Fibroblast of lung (primary cell): ENCODE data around the gene POLR2A. TPM values are rescaled to one million over a fixed set of nuclear protein-coding genes. Genes with fewer than 3 reads are reported as not detected.

Experiments
- DNase-seq, 2 donors: peaks; one replicate each; pipeline versions ENCODE4 v3.0.0 to v3.0.0-alpha.2; 2010; ENCODE audit warnings: low read depth in 2 of 2
- H2AFZ ChIP-seq: 2 replicates; pipeline ENCODE4 v1.5.1; 2012; ENCODE audit warnings: low read length, control low read depth, inconsistent platforms
- H3K27ac ChIP-seq: 2 replicates; pipeline ENCODE4 v1.5.1; 2011; ENCODE audit warnings: low read length, control low read depth; ENCODE audit not compliant: insufficient read depth
- H3K27me3 ChIP-seq: 2 replicates; pipeline ENCODE4 v1.5.1; 2011; ENCODE audit warnings: mild to moderate bottlenecking, low read length; ENCODE audit not compliant: control insufficient read depth, insufficient read depth
- H3K36me3 ChIP-seq: 2 replicates; pipeline ENCODE4 v1.5.1; 2011; ENCODE audit warnings: low read length; ENCODE audit not compliant: control insufficient read depth, insufficient read depth
- H3K4me1 ChIP-seq: 2 replicates; pipeline ENCODE4 v1.5.1; 2011; ENCODE audit warnings: low read length; ENCODE audit not compliant: control insufficient read depth, insufficient read depth; ENCODE audit errors: extremely low read depth
- H3K4me2 ChIP-seq: 2 replicates; pipeline ENCODE4 v1.5.1; 2011; ENCODE audit warnings: low read length, control low read depth; ENCODE audit not compliant: insufficient read depth; ENCODE audit errors: extremely low read depth
- H3K4me3 ChIP-seq, 4 experiments: fragments of 200-600 bp in 1 of 4; sonication (generic) in 1 of 4; replicated peaks in 1 of 4; 2 replicates each; pipeline ENCODE4 v1.5.1; 2011 to 2016; ENCODE audit warnings: low read length in 4 of 4, low read depth in 3 of 4, mild to moderate bottlenecking in 3 of 4, control low read depth in 2 of 4, inconsistent platforms in 1 of 4, mixed read lengths in 1 of 4; ENCODE audit not compliant: insufficient read depth in 1 of 4; ENCODE audit errors: control extremely low read depth in 1 of 4
- H3K79me2 ChIP-seq: 2 replicates; pipeline ENCODE4 v1.5.1; 2012; ENCODE audit warnings: mild to moderate bottlenecking, low read length, inconsistent platforms; ENCODE audit not compliant: control insufficient read depth, insufficient read depth
- H3K9ac ChIP-seq: 2 replicates; pipeline ENCODE4 v1.5.1; 2011; ENCODE audit warnings: mild to moderate bottlenecking, low read length, control low read depth; ENCODE audit not compliant: insufficient read depth
- H3K9me3 ChIP-seq: 2 replicates; pipeline ENCODE4 v1.5.1; 2012; ENCODE audit warnings: low read depth, low read length; ENCODE audit not compliant: control insufficient read depth, insufficient read depth
- H4K20me1 ChIP-seq: 2 replicates; pipeline ENCODE4 v1.5.1; 2011; ENCODE audit warnings: low read length; ENCODE audit not compliant: control insufficient read depth, insufficient read depth; ENCODE audit errors: extremely low read depth
- CTCF ChIP-seq, 2 donors: IDR thresholded peaks in 1 of 2; conservative IDR thresholded peaks in 1 of 2; 1 replicate in 1 of 2; 2 replicates in 1 of 2; pipeline ENCODE4 v1.5.1; 2011 to 2012; ENCODE audit warnings: low read length in 2 of 2, control low read depth in 1 of 2, inconsistent platforms in 1 of 2, low read depth in 1 of 2, mild to moderate bottlenecking in 1 of 2
- EZH2 ChIP-seq: IDR thresholded peaks from 2 replicates; pipeline ENCODE4 v1.5.1; 2012; ENCODE audit warnings: low read length, control low read depth, mild to moderate bottlenecking; ENCODE audit errors: missing control alignments
- polyA plus RNA-seq, 2 donors: library from polyadenylated mRNA; depleted of rRNA in 1 of 2; stranded (reverse) in 1 of 2; unstranded in 1 of 2; fragments of >200 nt; gene quantifications; 2 replicates each; pipeline ENCODE4 v1.2.1, GENCODE V29; 2011 to 2012; ENCODE audit warnings: missing spikeins in 1 of 2
- total RNA-seq: library from RNA; depleted of rRNA; stranded (reverse); fragments of >200 nt; gene quantifications from 2 replicates; pipeline ENCODE4 v1.2.1, GENCODE V29; 2014

Gene POLR2A
- total and polyA plus RNA-seq, 2 donors (not counting 1 experiment from before 2014, with no cell fraction given): 7.1 to 75.8 TPM

DNA sequence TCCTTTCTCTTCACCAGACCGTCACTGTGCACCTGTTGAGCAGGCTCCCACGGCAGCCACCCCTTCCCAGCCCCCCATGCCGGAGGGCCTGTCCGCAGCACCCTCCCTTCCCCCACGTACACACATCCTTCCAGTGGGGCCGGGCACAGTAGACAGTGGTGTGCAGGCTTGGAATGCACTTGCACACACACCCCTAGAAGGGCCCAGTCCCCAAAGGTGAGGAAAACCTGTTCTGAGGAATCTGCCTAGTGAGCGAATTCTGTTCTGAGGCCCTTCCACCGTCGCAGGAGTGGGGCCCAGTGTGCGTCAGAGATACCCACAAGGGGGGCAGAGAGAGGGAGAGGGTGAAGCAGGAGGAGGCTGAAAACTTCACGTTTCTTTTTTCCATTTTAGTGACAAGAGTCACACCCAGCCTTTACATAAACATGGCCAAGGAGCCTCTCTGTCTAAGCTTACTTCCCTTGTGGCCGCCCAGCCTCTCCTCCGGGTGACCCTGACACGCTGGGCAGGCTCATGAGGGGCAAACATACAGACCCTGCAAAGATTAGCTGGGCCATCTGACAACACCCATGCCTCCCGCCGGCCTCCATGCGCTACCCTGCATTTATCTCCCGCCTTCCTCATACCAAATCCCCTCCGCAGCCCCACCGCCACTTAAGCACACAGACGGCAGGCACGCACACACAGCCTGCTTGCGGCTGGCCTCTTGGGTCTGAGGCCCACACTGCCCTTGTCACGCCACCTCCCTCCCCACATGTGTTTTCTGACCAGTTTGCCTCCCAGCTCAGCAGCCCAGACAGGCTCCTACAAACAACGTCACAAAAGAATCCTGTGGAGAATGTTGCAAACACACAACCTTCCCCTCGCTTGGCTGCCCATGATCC lies 6.5 kb upstream of the POLR2A start:
- Histone ChIP-seq H3K9me3 (no peaks in the 10 kb centered on the region), H3K27ac (peak overlapping the region; percentile 91), H4K20me1 (peaks cover 2% of the 10 kb centered on the region), H3K27me3 (no peaks in the 10 kb centered on the region), H2AFZ (no peak overlapping the region), H3K4me2 (peak overlapping the region; percentile 90), H3K4me1 (peaks cover 24% of the 10 kb centered on the region), H3K79me2 (peaks cover 69% of the 10 kb centered on the region), H3K9ac (peak overlapping the region; percentile 96), H3K4me3 (peak overlapping the region; percentile 63 to 91 (median 82)), H3K36me3 (peaks cover 2% of the 10 kb centered on the region)
- TF ChIP-seq EZH2: no peak
- TF ChIP-seq CTCF (conservative IDR thresholded peaks at IDR 0.05 in 1 of 2, IDR thresholded peaks at IDR 0.05 in 1 of 2; ENCODE audit: low read depth in 1 of 2, low read length in 2 of 2): no peak
- DNase-seq: peak; percentile 85 to 87

DNA sequence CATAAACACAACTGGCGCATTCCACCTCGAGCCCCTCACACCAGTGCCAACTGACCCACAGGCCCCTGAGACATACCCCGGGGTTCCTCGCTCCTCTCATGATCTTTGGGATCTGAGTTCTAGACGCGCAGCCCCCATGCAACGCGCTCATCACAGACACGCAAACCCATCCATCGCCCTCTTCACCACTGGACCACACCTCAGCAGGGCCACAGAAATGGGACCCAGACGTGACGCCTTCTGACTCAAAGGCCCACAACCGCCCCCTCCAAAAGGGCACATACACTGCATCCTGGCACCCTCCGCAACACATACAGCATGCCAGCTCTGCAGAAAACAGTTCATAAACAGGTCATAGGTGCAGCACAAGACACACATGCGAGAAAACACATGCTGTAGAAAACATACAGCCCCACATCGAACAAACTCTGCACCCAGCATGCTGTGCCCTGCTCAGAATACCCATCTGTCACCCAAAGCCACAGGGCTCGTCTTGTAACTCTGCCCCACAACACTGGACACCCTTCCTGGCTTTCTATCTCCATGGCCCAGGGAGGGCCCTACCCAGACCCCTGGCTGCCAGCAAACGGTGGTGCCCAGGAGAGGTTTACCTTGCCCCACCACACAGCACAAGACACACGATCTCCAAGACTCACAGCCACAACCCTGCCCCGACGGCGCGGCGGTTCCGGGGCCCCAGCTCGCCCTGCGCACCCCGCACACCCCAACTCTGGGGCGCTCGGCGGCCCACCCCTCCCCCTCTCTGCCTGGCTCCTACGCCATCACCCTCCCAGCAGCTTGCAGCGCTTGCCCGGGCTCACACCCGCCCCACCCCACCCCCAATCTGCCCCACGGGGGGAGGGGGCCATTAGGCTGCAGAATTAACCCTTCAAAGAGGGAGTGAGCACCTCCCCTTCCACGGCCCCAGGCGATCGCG lies 5.6 kb upstream of the POLR2A start:
- peak overlapping the region; percentile 96 for H3K9ac ChIP-seq

More for the DNA sequence above, 5.6 kb upstream of the POLR2A start:
- TF ChIP-seq EZH2 (no peak), CTCF (conservative IDR thresholded peaks at IDR 0.05 in 1 of 2, IDR thresholded peaks at IDR 0.05 in 1 of 2; ENCODE audit: low read depth in 1 of 2, low read length in 2 of 2) (no peak)
- peak overlapping the region; percentile 91 for H3K27ac ChIP-seq
- peaks cover 27% of the 10 kb centered on the region for H3K4me1 ChIP-seq
- peaks cover 69% of the 10 kb centered on the region for H3K79me2 ChIP-seq
- H3K9me3 ChIP-seq: no peaks in the 10 kb centered on the region
- DNase-seq: peak; percentile 27 to 49
- peaks cover 2% of the 10 kb centered on the region for H4K20me1 ChIP-seq
- H3K4me2 ChIP-seq: peak overlapping the region; percentile 90
- peaks cover 2% of the 10 kb centered on the region for H3K36me3 ChIP-seq
- H2AFZ ChIP-seq: no peak overlapping the region
- H3K27me3 ChIP-seq: no peaks in the 10 kb centered on the region
- H3K4me3 ChIP-seq: peak overlapping the region; percentile 63 to 91 (median 82)
